Measurements from ENCODE around the gene FAM110D. TPM values are rescaled to one million over a fixed set of nuclear protein-coding genes. Genes with fewer than 3 reads are reported as not detected.

The FAM110D gene
- total RNA-seq, 1 donor from 2014 or later, result 1.3 TPM

- DNase-seq (ENCODE audit: low read depth, low spot score), result no peak
These were observed 3.4 kb downstream of the FAM110D start for GRCh38 chr1:26162220-26162709.

DNA sequence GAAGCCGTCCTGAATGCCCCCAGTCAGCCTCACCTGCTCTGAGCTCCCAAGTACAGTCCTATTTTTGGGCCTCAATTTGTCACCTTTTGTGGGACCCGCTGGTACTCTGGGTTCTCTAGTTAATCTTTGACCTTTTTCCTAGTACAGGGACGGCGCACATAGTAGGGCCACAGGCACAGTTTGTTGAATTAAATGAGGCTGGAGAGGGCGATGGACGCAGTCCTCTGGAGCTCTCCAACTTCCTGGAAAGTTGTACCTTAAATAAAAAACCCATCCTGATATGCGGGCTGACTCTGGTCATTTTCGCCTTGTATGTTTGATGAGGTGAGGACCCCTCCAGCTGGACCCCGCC, 4.8 kb downstream of the FAM110D start:
- DNase-seq (ENCODE audit: low read depth, low spot score), result no peak

- DNase-seq (ENCODE audit: low read depth, low spot score), result no peak
These were observed 5.4 kb downstream of the FAM110D start for GRCh38 chr1:26164036-26164860.

DNA sequence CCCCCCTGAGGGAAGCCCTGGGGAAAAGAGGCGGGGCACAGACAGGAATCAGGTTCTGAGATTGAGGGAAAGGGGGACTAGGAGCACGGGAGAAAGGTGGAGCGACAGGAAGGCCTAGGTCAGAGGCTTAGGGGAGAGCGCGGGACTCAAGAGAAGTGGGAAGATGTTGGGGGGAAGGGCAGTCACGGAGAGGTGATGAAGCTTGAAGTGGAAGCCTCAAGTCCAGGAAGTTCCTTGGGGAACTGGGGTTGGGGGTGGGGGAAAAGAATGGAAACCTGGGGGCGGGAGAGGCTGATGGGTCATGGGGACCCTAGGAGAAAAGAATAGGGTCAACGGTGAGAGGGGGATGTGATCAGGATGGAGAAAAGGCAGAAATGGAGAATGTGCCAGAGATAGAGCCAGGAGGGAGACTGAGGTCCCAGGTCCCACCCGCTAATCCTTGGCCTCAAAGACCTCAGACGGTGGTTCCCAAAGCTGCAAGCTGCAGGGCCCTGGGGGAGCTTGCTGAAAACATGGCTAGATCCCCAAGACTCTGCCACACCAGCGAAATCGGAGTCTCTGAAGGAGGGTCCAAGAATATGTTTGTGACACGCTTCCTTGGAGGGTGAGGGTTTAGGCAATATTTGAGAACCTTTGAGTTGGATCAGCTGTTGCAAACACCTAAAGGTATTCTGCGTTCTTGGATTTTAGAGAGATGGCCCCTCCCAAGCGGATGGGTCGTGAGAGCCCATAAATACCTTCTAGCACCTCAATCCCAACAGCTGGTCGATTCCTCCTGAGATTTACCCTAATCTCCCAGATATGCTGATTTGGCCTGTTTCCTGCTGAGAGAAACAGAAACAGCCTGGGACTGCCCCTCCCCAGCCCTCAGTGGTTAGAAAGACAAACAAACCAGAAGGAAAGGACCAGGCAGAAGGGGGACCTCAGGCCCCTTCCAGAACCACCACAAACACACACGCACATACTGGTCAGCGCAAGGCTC, 6.3 kb downstream of the FAM110D start:
- DNase-seq (ENCODE audit: low read depth, low spot score), result no peak

GRCh38 chr1:26166719-26167281, 7.9 kb downstream of the FAM110D start:
- no peak for DNase-seq (ENCODE audit: low read depth, low spot score)

DNA sequence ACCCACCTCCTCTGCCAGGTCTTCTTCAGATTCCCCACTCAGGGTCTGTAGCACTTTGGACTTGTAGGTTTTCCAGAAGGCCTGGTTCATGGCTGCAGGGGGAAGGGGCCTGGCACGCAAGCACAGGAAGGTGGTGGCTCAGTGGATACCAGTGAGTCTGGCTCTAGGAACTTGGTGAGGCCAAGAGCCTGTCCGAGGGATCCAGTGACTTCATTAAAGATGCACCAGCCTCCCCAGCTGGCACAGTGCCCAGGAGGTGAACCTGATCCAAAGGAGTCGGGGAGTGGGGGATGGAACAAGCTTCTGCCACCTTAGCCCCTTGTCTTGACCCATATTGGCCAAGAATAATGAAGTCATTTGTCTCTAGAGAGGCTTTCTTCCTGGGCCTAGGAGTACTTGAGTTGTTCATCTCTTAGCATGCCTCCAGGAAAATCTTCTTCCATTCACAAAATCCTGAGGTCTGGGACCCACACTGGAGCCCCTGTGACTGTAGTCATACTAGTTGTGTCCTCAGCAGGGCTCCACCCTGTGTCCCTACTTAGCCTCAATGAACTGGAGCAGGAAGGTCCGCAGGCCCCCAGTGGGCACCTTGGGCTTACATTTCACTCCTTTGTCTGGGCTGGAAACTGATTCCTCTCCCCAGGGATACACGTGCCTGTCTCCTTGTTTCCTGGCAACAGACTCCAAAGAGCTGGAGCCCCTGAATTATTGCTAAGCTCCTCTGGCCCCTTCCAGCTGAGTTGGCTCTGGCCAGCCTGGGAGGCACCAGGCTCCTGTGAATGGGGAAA, 9.7 kb downstream of the FAM110D start, which contains the start of gene C1orf232:
Gene C1orf232, minus strand, starts transcription at position 554 of the 788 bp plus-strand sequence. Its CDS starts 464 bp downstream, at position 90.
- no peak for DNase-seq (ENCODE audit: low read depth, low spot score)

DNA sequence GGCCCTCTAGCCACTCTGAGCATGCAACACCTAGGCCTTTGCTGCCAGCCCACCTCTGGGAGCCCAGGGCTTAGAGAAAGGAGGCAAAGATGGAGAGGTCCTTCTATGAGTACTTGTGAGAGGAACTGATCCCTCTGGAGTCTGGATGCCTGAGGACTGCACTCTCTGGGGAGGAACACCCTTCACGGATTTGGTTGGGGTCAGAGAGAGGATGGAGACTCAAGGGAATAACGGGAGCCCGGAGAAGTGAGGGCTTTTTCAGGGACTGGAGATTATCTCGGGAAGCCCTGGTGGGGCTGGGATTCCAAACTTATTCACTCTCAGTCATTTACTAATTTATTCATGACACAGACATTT, 10.3 kb downstream of the FAM110D start:
- no peak for DNase-seq (ENCODE audit: low read depth, low spot score)

DNA sequence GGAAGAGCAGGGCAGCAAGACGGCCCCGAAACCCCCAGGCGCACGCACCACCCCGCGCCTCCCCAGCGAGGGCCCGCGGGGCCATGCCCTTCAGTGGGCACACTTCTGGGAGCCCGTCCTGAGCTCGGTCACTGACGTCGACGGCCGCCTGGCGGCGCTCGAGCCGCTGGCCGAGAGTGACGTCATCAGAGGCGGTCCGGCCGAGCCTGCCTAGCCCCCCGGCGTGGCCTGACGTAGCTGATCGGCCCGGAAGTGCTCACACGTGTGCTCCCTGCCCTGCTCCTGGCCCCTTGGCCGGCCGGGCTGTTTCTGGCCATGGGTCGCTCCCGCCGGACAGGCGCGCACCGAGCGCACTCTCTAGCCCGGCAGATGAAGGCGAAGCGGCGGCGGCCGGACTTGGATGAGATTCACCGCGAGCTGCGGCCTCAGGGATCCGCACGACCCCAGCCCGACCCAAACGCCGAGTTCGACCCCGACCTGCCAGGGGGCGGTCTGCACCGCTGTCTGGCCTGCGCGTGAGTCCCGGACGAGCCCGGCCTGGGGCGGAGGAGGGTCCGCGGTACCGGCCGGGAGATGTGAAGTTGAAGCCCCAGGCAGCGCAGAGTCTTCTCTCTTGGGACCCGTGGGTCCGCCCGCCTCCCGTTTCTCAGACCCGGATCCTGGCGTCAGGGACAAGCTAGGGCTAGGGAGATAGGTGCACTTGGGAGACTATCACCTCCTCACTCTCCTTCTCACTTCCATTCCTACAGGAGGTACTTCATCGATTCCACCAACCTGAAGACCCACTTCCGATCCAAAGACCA, 11.0 kb downstream of the FAM110D start, which contains the start of gene ZNF593:
Gene ZNF593, plus strand, starts transcription at position 240 of the 803 bp plus-strand sequence. Its CDS starts 76 bp downstream, at position 316.
- peak; percentile 74 for DNase-seq (ENCODE audit: low read depth, low spot score)

- no peak for DNase-seq (ENCODE audit: low read depth, low spot score)
These were observed 11.6 kb downstream of the FAM110D start for GRCh38 chr1:26170472-26170821.

GRCh38 chr1:26171084-26172072, 12.5 kb downstream of the FAM110D start, which contains the start of gene ZNF593OS:
Gene ZNF593OS (minus strand): TSS chr1:26171832. CDS start chr1:26171661, 171 bp downstream.
- DNase-seq (ENCODE audit: low read depth, low spot score), result no peak

- DNase-seq (ENCODE audit: low read depth, low spot score), result no peak
These were observed 16.5 kb downstream of the FAM110D start for GRCh38 chr1:26175346-26175745.

GRCh38 chr1:26177182-26177684, 18.4 kb downstream of the FAM110D start, which contains the start of gene CNKSR1:
Gene CNKSR1 (plus strand): TSS chr1:26177491. CDS start chr1:26177548, 57 bp downstream.
- DNase-seq (ENCODE audit: low read depth, low spot score), result no peak

DNA sequence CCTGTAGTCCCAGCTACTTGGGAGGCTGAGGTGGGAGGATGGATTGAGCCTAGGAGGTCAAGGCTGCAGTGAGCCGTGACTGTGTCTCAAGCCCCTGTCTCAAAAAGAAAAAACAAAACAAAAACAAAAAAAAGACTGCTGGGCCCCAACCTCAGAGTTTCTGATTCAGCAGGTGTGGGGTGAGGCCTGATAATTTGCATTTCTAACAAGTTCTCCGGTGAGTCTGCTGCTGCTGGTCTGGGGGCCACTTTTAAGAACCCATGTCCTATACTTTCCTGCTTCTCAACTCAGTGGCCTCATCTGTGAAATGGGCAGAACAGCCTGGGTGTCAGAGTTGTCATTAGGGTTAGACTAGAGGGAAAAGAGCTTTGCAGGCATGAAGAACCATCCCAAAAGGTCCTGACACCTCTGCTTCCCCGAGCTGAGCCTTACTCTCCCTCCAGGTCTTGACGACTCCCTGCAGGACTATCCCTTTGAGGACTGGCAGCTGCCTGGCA, 21.2 kb downstream of the FAM110D start:
- DNase-seq (ENCODE audit: low read depth, low spot score), result no peak

- DNase-seq (ENCODE audit: low read depth, low spot score), result no peak
These were observed 22.9 kb downstream of the FAM110D start for GRCh38 chr1:26181586-26182382.

DNA sequence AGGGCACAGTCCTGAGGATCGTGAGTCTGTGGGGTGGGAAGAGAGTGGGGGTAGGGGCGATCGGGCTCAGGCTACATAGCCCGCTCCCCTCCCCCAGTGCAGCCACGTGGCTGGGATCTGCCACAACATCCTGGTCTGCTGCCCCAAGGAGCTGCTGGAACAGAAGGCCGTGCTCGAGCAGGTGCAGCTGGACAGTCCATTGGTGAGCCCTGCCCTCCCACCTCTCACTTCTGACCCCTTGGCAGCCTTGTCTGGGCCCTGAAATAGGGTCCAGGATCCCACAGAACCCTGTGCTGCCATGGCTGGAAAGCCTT, 23.5 kb downstream of the FAM110D start:
- no peak for DNase-seq (ENCODE audit: low read depth, low spot score)

DNA sequence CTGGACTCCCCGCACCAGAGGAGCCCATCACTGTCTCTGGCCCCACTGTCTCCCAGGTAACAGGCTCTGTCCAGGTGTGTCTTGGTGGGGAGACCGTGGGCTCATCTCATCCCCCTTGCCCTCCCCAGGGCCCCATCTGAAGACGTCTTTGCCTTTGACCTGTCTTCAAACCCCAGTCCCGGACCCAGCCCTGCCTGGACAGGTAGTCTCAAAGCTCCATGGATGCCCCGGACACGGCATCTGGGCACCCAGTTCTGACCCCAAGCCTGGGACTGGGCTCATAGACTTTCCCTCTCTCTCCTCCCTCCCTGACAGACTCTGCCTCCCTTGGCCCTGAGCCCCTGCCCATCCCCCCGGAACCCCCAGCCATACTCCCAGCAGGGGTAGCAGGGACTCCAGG, 25.2 kb downstream of the FAM110D start:
- no peak for DNase-seq (ENCODE audit: low read depth, low spot score)

DNA sequence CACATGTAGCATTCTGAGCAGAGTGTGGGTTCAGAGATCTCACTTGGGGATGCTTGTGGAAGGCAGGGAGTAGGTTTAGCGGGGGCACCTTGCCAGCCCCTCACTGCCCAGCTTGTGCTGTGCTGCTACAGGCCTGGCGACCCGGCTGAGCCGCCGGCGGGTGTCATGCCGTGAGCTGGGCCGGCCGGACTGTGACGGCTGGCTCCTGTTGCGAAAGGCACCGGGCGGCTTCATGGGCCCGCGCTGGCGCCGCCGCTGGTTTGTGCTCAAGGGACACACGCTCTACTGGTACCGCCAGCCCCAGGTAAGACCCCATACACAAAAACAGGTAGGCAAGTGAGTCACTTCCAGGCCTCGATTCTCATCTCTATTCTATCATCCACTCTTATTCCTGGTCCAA, 26.0 kb downstream of the FAM110D start:
- no peak for DNase-seq (ENCODE audit: low read depth, low spot score)

DNA sequence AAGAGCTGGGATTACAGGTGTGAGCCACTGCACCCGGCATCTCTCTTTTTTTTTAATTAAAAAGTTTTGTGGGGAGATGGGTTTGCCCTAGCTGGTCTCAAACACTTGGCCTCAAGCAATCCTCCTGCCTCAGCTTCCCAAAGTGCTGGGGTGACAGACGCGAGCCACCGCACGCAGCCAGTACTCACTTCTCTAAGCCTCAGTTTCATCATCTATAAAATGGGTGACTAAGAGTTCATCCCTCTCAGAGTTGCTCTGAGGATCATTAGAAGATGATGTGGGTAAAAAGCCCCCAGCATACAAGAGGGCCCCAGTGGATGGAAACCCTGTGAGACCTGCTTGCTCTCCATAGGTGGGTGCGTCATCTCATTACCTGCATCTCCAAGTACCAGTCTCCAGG, 29.0 kb downstream of the FAM110D start:
- no peak for DNase-seq (ENCODE audit: low read depth, low spot score)
